Esophagus muscularis mucosa (tissue), 4 donors: ENCODE measurements around the gene WASF2. TPM values are rescaled to one million over a fixed set of nuclear protein-coding genes. Genes with fewer than 3 reads are reported as not detected.

Experiments
- DNase-seq: peaks from one replicate; pipeline ENCODE4 v3.0.0-alpha.2; 2017; ENCODE audit errors: extremely low spot score
- H3K27ac ChIP-seq, 4 donors: fragments of 200-600 bp; sonication (generic); replicated peaks in 1 of 4; 1 replicate in 3 of 4; 2 replicates in 1 of 4; pipeline ENCODE4 v1.5.1; 2016 to 2019; ENCODE audit warnings: mild to moderate bottlenecking in 1 of 4
- H3K27me3 ChIP-seq, 4 donors: fragments of 200-600 bp; sonication (generic); one replicate each; pipeline versions ENCODE4 v1.5.1 to v1.6.0; 2016 to 2019
- H3K36me3 ChIP-seq, 4 donors: fragments of 200-600 bp; sonication (generic); one replicate each; pipeline ENCODE4 v1.5.1; 2016 to 2019
- H3K4me1 ChIP-seq, 4 donors: fragments of 200-600 bp; sonication (generic); one replicate each; pipeline ENCODE4 v1.5.1; 2016 to 2019
- H3K4me3 ChIP-seq, 4 donors: fragments of 200-600 bp; sonication (generic); 1 replicate in 2 of 4; 2 replicates in 2 of 4; pipeline ENCODE4 v1.5.1; 2016 to 2019; ENCODE audit warnings: mild to moderate bottlenecking in 4 of 4, moderate library complexity in 1 of 4
- H3K9me3 ChIP-seq, 4 donors: fragments of 200-600 bp; sonication (generic); 1 replicate in 3 of 4; 2 replicates in 1 of 4; pipeline ENCODE4 v1.5.1; 2016 to 2019
- EP300 ChIP-seq: sonication (generic); formaldehyde crosslinking; IDR thresholded peaks from one replicate; pipeline ENCODE4 v1.6.1; 2017; ENCODE audit warnings: antibody characterized with exemption
- POLR2A ChIP-seq: fragments of 450-650 bp; IDR thresholded peaks from one replicate; pipeline ENCODE4 v1.6.1; 2017; ENCODE audit warnings: antibody characterized with exemption, moderate library complexity, mild to moderate bottlenecking, low read depth
- POLR2AphosphoS5 ChIP-seq, 2 donors: sonication (generic); formaldehyde crosslinking; IDR thresholded peaks; one replicate each; pipeline ENCODE4 v1.6.1; 2017; ENCODE audit warnings: antibody characterized with exemption in 2 of 2
- WGBS: methylation state at CpG from one replicate; pipeline ENCODE4 v1.1.5; 2018; 5-methylcytosine and 5-hydroxymethylcytosine counted together
- intact Hi-C: fragments of 100-400 bp; cut with DNase I; formaldehyde crosslinking; loops from one replicate; pipeline ENCODE4 v1.15.1; 2023
- total RNA-seq, 4 donors: library from RNA; depleted of rRNA; stranded (reverse); fragments of >200 nt; gene quantifications; one replicate each; pipeline versions ENCODE4 v1.1.0 to v1.2.1, GENCODE V29; 2016
- TF ChIP-seq, protein P1 (sequence below), 3 experiments: fragments of 200-600 bp in 2 of 3; fragments of 450-650 bp in 1 of 3; sonication (generic) in 2 of 3; IDR thresholded peaks; one replicate each; pipeline ENCODE4 v1.5.1; 2017 to 2019; ENCODE audit warnings: antibody characterized with exemption in 3 of 3, mild to moderate bottlenecking in 2 of 3, moderate library complexity in 1 of 3

Gene WASF2
- total RNA-seq, 4 donors from 2014 or later, result 78.5 to 141 (median 101) TPM

DNA sequence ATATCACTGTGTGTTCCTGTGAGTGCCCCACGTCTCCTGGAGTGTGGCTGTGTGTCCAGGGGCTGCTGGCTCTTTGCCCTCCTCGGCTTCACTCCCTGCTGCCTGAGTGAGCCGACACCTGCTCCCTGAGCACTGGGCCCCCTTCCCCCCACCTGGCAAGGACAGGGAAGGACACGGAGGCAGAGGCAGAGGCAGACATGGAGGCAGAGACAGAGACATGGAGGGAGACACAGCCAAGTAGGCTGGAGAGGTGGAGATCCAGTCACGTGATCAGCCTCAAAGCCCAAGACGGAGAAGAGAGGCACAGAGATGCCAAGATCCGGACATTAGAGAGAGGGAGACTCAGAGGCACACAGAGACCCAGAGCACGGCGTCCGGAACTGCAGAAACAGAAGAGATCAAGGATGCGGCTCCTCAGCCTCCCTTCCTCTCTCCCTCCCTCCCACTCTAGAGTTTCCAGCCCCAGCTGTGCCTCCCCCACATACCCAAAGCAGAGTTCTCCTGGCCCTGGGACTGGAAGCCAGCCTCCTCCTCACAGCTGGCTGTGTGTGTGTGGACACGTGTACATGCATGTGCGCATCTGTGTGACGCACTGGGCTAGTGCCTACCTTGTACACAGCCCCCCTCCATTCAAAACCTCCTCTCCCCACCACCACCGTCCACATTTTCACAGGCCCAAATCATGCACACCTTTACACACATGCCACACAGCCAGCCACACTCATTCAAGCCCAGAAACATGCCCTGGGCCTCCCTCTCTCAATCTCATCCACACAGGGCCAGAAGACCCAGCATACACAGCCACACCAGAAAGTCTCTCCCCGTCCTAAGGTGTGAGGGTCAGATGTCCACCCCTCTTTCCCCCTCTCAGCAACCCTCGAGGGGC is 39.1 kb upstream of the WASF2 start:
- H3K36me3 ChIP-seq, result peaks cover 11 to 21% (median 19%) of the 10 kb centered on the region in 4 donors
- no peak for TF ChIP-seq EP300
- peak; percentile 65 to 68 for TF ChIP-seq POLR2AphosphoS5 (IDR thresholded peaks at IDR 0.05)
- peak overlapping the region; percentile 52 to 59 (median 56) for H3K4me3 ChIP-seq
- intact Hi-C loops, result no loop called here
- no peak for DNase-seq
- peaks cover 53 to 63% (median 61%) of the 10 kb centered on the region in 4 donors for H3K4me1 ChIP-seq
- H3K9me3 ChIP-seq, result no peaks in the 10 kb centered on the region
- H3K27ac ChIP-seq, result peak overlapping the region; percentile 92 to 97 (median 96)
- H3K27me3 ChIP-seq, result no peaks in the 10 kb centered on the region
- 28% methylated on average over 17 of the region's 17 CpGs for WGBS

DNA sequence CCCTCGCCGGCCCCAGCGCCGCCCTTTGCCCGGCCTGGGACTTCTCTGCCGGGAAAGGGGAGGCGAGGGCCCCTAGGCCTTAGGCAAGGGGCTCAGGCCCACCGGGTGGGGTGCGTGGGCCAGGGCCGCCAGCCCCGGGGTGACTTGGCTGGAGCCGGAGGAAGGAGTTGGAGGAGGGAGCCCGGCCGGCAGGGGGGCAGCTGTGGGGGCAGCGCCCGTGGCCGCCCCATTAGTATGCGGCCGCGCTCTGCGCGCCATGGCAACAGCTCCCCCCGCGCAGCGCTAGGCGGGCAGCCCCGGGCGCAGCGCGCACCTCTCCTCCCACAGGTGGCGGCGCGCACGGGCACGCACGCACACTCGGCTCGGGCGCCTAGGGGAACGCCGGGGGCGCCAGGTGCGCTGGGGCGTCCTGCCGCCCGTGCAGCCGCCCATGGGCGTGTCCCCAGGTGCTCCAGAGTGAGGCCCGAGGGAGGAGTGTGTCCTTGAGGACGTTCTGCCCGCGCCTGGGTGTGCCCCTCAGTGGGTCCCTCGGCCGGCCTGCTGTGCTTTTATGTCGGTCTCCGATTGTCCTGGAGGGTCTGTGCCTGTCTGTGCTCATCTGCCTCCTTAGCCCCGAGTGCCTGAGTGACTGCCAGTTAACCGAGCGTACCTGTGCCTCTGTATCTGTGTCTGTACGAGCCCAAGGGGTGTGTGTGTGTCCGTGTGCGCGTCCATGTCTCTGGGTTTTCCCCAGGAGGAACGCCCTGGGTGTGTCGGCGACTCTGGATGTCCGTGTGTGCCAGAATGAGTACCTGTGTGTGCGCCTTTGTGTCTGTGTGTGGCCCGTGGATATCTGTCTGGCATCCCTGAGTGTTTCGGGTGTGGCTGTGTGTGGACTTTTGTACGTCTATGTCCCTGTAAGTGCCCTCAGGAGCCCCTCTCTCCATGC is 38.2 kb upstream of the WASF2 start:
- peaks cover 2 to 12% (median 10%) of the 10 kb centered on the region in 4 donors for H3K36me3 ChIP-seq
- H3K4me3 ChIP-seq, result peak overlapping the region; percentile 52 to 59 (median 56)
- H3K9me3 ChIP-seq, result no peaks in the 10 kb centered on the region
- intact Hi-C loops, result no loop called here
- peaks cover 62 to 72% (median 70%) of the 10 kb centered on the region in 4 donors for H3K4me1 ChIP-seq
- H3K27ac ChIP-seq, result peak overlapping the region; percentile 92 to 97 (median 96)
- WGBS, result 5% methylated on average over 29 of the region's 71 CpGs
- TF ChIP-seq POLR2AphosphoS5 (IDR thresholded peaks at IDR 0.05) (peak; percentile 57 to 58), EP300 (no peak)
- no peaks in the 10 kb centered on the region for H3K27me3 ChIP-seq
- no peak for DNase-seq

DNA sequence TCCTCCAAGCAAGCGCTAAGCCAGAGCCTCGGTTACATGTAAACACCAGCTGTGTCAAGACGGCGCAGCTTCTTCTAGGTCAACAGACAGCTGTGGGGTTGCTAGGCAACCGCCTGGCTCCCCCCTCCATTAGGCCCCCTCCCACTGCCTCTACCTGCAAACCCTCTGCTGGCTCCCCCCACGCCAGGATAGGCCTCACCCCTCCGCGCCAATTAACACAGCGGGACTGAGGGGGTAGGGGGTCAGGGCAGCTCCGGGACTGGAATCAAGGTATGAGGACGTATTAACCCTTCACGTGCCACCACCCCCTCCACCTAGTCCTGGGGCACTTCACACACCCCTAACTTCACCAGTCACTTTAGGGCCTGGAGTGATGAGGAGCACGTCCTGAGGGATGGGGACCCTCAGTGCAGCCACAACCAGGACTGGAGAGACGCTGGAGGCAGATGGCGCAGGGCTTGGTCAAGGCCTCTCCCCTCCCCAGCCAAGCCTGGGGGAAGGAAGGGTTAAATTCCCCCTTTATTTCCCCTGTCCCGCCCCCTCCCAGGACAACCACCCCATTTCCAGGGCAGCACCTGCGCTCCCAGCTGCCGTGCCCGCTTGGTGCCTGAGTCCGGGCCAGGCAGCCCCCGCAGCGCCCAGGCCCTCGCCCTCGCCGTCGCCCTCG is 37.4 kb upstream of the WASF2 start:
- Histone ChIP-seq H3K36me3 (peaks cover 0 to 4% (median 2%) of the 10 kb centered on the region in 4 donors), H3K27me3 (no peaks in the 10 kb centered on the region), H3K4me1 (peaks cover 70 to 80% (median 78%) of the 10 kb centered on the region in 4 donors), H3K27ac (peak overlapping the region; percentile 92 to 97 (median 96)), H3K4me3 (peak overlapping the region; percentile 52 to 59 (median 56)), H3K9me3 (no peaks in the 10 kb centered on the region)
- intact Hi-C loops, result no loop called here
- TF ChIP-seq, protein P1, sequence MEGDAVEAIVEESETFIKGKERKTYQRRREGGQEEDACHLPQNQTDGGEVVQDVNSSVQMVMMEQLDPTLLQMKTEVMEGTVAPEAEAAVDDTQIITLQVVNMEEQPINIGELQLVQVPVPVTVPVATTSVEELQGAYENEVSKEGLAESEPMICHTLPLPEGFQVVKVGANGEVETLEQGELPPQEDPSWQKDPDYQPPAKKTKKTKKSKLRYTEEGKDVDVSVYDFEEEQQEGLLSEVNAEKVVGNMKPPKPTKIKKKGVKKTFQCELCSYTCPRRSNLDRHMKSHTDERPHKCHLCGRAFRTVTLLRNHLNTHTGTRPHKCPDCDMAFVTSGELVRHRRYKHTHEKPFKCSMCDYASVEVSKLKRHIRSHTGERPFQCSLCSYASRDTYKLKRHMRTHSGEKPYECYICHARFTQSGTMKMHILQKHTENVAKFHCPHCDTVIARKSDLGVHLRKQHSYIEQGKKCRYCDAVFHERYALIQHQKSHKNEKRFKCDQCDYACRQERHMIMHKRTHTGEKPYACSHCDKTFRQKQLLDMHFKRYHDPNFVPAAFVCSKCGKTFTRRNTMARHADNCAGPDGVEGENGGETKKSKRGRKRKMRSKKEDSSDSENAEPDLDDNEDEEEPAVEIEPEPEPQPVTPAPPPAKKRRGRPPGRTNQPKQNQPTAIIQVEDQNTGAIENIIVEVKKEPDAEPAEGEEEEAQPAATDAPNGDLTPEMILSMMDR (IDR thresholded peaks at IDR 0.05), result no peak
- TF ChIP-seq POLR2AphosphoS5 (IDR thresholded peaks at IDR 0.05) (peak in 1 of 2 donors; percentile 39), EP300 (no peak)
- WGBS, result 21% methylated on average over 16 of the region's 27 CpGs
- no peak for DNase-seq

DNA sequence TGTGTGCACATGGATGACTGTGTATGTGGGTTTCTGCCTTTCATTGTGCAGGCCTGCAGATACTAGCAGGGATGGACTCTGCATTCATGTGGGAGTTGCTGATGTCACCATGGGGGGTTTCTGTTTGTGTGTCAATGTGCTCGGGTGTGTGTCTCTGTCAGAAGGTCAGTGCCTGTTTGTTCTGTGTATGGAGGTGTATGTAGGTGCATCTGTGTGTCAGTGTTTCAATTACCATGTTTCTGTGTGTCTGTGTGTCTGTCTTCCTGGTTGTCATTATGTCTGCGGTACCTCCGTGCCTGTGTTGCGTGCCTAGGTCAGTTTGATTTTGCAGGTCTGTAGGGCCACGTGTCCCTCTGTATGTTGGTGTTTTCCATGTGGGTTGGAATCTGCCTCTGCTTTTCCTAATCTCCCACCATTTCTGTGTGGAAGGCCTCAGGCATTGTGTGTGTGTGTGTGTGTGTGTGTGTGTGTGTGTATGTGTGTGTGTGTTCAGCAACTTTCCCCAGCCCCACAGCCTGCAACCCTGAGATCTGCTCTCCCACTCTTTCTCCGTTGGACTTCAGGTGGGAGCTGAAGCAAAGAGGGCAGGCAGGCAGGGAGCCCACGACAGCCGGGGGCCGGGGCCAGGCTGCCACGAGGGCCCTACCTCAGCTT is 36.7 kb upstream of the WASF2 start:
- 46% methylated on average over 4 of the region's 10 CpGs for WGBS
- no peak for TF ChIP-seq POLR2A
- TF ChIP-seq EP300, result no peak
- TF ChIP-seq POLR2AphosphoS5 (IDR thresholded peaks at IDR 0.05), result no peak
- TF ChIP-seq, protein P1 (IDR thresholded peaks at IDR 0.05), result no peak
- Histone ChIP-seq H3K27ac (peak overlapping the region; percentile 92 to 97 (median 96)), H3K9me3 (no peaks in the 10 kb centered on the region), H3K36me3 (no peaks in the 10 kb centered on the region), H3K4me3 (peak overlapping the region; percentile 52 to 59 (median 56)), H3K27me3 (no peaks in the 10 kb centered on the region), H3K4me1 (peaks cover 77 to 87% (median 85%) of the 10 kb centered on the region in 4 donors)
- intact Hi-C loops, result no loop called here
- no peak for DNase-seq
